AG09319 (cell line): ENCODE results near the gene PHACTR4.
A peak's percentile ranks its signal among the peaks of the same experiment; 100 is the strongest.
"Not testable (repeated sequence)": the region's sequence is repeated elsewhere in the genome, so short reads cannot be mapped to it uniquely, and the experiment has no call there.

ENCODE experiments used
- DNase-seq: peaks from one replicate; pipeline ENCODE4 v3.0.0-alpha.2; 2010; ENCODE audit warnings: low read depth; ENCODE audit errors: extremely low read depth
- CTCF ChIP-seq: IDR thresholded peaks from 2 replicates; pipeline ENCODE4 v1.5.1; 2011; ENCODE audit warnings: low read depth, mild to moderate bottlenecking, inconsistent platforms, low read length, moderate library complexity

Gene PHACTR4

GRCh38 chr1:28437924-28438699, 68.6 kb downstream of the PHACTR4 start:
- peak; percentile 89 for DNase-seq
- no peak for TF ChIP-seq CTCF

- no peak for DNase-seq
- no peak for TF ChIP-seq CTCF
These were observed 69.8 kb downstream of the PHACTR4 start for GRCh38 chr1:28439320-28439719.

GRCh38 chr1:28441674-28442073, 72.1 kb downstream of the PHACTR4 start:
- no peak for TF ChIP-seq CTCF
- DNase-seq: no peak

GRCh38 chr1:28443550-28443949, 74.0 kb downstream of the PHACTR4 start:
- no peak for TF ChIP-seq CTCF
- no peak for DNase-seq

- no peak for DNase-seq
- no peak for TF ChIP-seq CTCF
These were observed 78.1 kb downstream of the PHACTR4 start for GRCh38 chr1:28447679-28448078.

- DNase-seq: not testable (repeated sequence)
These were observed 78.6 kb downstream of the PHACTR4 start for GRCh38 chr1:28448094-28448611.

GRCh38 chr1:28449904-28450303, 80.4 kb downstream of the PHACTR4 start:
- no peak for TF ChIP-seq CTCF
- DNase-seq: no peak

GRCh38 chr1:28450561-28450960, 81.0 kb downstream of the PHACTR4 start:
- no peak for DNase-seq
- TF ChIP-seq CTCF: no peak
